Measurements from ENCODE around the gene FAM163B.

GRCh38 chr9:133605446-133605845 is 3.7 kb downstream of the FAM163B start:
- TF ChIP-seq GATA3 (IDR thresholded peaks at IDR 0.05; ENCODE audit: low read depth, low read length) (no peak), GATA2 (IDR thresholded peaks at IDR 0.05; ENCODE audit: low read depth, low read length) (no peak)
